ENCODE data around the gene SCP2.

DNA sequence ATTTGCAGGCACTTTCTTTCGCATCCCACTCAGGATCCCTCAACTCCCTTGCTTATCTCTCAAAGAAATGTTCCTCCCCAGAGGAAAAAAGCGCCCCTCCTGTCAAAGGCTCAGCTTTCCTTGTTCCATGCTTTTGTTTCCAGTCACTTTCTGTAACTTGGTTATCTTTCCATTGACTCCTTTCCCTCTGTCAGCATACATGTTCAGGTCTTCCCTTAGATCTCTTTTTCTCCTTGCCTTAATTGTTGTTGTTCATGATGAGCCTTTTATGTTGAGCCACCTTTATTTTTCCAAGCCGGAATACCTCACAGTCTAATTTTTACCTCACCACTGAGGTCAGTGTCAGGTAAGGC, 88.4 kb downstream of the SCP2 start:
- no peak for TF ChIP-seq CTCF (IDR thresholded peaks at IDR 0.05; ENCODE audit: insufficient read depth, low read depth, low read length)
- TF ChIP-seq EZH2 (IDR thresholded peaks at IDR 0.05; ENCODE audit: insufficient read depth, low read length): no peak

Data from astrocyte (in vitro differentiated cells and primary cell).